ENCODE data around the gene PRKCZ.

PRKCZ gene

GRCh38 chr1:2045468-2046173 lies 4.6 kb upstream of the PRKCZ start:
- no peak overlapping the region for H3K4me3 ChIP-seq (ENCODE audit: low read depth, low read length)
- DNase-seq (ENCODE audit: low read depth), result no peak
- no peak for TF ChIP-seq CTCF (IDR thresholded peaks at IDR 0.05; ENCODE audit: insufficient read depth, low read depth, low read length, missing control alignments)

GRCh38 chr1:2046174-2046917 lies 3.9 kb upstream of the PRKCZ start:
- peak; percentile 61 for TF ChIP-seq CTCF (IDR thresholded peaks at IDR 0.05; ENCODE audit: insufficient read depth, low read depth, low read length, missing control alignments)
- peak; percentile 41 for DNase-seq (ENCODE audit: low read depth)
- no peak overlapping the region for H3K4me3 ChIP-seq (ENCODE audit: low read depth, low read length)

- TF ChIP-seq CTCF (IDR thresholded peaks at IDR 0.05; ENCODE audit: insufficient read depth, low read depth, low read length, missing control alignments), result no peak
- no peak overlapping the region for H3K4me3 ChIP-seq (ENCODE audit: low read depth, low read length)
- DNase-seq (ENCODE audit: low read depth), result no peak
These were observed 3.1 kb upstream of the PRKCZ start for GRCh38 chr1:2046953-2047748.

GRCh38 chr1:2047749-2048729 lies 2.2 kb upstream of the PRKCZ start:
- no peak overlapping the region for H3K4me3 ChIP-seq (ENCODE audit: low read depth, low read length)
- DNase-seq (ENCODE audit: low read depth), result no peak
- TF ChIP-seq CTCF (IDR thresholded peaks at IDR 0.05; ENCODE audit: insufficient read depth, low read depth, low read length, missing control alignments), result no peak

- H3K4me3 ChIP-seq (ENCODE audit: low read depth, low read length), result no peak overlapping the region
- DNase-seq (ENCODE audit: low read depth), result no peak
- TF ChIP-seq CTCF (IDR thresholded peaks at IDR 0.05; ENCODE audit: insufficient read depth, low read depth, low read length, missing control alignments), result no peak
These were observed 940 bp upstream of the PRKCZ start for GRCh38 chr1:2049225-2049717.

GRCh38 chr1:2050461-2050792 lies 216 bp downstream of the PRKCZ start:
- no peak for TF ChIP-seq CTCF (IDR thresholded peaks at IDR 0.05; ENCODE audit: insufficient read depth, low read depth, low read length, missing control alignments)
- no peak for DNase-seq (ENCODE audit: low read depth)

More at GRCh38 chr1:2050461-2050792, 216 bp downstream of the PRKCZ start:
- H3K4me3 ChIP-seq (ENCODE audit: low read depth, low read length), result no peak overlapping the region
